Measurements from ENCODE around the gene PTPRT. TPM values are rescaled to one million over a fixed set of nuclear protein-coding genes. Genes with fewer than 3 reads are reported as not detected.

PTPRT gene
- total RNA-seq, 4 donors from 2014 or later: 0.57 to 2.0 (median 0.83) TPM

GRCh38 chr20:42549496-42549895, 640.2 kb downstream of the PTPRT start:
- TF ChIP-seq, protein P1, sequence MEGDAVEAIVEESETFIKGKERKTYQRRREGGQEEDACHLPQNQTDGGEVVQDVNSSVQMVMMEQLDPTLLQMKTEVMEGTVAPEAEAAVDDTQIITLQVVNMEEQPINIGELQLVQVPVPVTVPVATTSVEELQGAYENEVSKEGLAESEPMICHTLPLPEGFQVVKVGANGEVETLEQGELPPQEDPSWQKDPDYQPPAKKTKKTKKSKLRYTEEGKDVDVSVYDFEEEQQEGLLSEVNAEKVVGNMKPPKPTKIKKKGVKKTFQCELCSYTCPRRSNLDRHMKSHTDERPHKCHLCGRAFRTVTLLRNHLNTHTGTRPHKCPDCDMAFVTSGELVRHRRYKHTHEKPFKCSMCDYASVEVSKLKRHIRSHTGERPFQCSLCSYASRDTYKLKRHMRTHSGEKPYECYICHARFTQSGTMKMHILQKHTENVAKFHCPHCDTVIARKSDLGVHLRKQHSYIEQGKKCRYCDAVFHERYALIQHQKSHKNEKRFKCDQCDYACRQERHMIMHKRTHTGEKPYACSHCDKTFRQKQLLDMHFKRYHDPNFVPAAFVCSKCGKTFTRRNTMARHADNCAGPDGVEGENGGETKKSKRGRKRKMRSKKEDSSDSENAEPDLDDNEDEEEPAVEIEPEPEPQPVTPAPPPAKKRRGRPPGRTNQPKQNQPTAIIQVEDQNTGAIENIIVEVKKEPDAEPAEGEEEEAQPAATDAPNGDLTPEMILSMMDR (IDR thresholded peaks at IDR 0.05; ENCODE audit: low read depth): no peak

GRCh38 chr20:42544926-42545325, 644.8 kb downstream of the PTPRT start:
- TF ChIP-seq, protein P1 (IDR thresholded peaks at IDR 0.05; ENCODE audit: low read depth): no peak

- TF ChIP-seq, protein P1 (IDR thresholded peaks at IDR 0.05; ENCODE audit: low read depth): no peak
Measured at GRCh38 chr20:42532831-42533230, 656.9 kb downstream of the PTPRT start.

GRCh38 chr20:42531508-42531961, 658.2 kb downstream of the PTPRT start:
- TF ChIP-seq, protein P1 (IDR thresholded peaks at IDR 0.05; ENCODE audit: low read depth): no peak

DNA sequence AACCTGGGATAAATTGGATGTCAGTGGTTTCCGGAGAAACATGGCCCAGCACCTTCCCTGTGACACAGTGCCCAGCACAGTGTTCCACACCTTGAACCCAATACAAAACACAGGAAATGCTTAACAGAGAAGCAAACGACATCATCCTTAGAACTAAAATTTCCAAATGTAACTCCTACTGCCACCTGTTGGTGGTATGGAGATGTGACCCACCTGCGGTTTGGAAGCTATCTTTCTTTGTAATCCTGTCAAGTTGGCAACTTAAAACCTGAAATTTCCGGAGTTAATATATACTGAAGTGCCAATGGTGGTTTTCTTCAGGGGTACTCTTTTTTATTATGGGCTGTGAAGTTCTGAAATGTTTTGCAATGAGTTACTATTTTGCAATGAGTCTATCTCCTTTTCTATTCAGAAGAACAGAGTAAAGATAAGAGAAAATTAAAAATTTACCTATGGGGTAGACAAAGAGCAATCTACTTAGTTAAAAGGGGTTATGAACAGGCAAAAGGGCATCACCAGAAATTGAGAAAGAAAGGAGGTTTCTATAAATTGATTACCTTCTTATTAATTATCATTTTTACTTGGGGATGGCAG, 658.8 kb downstream of the PTPRT start:
- TF ChIP-seq, protein P1 (IDR thresholded peaks at IDR 0.05; ENCODE audit: low read depth): no peak

- TF ChIP-seq, protein P1 (IDR thresholded peaks at IDR 0.05; ENCODE audit: low read depth): no peak
Measured at GRCh38 chr20:42530191-42530590, 659.5 kb downstream of the PTPRT start.

DNA sequence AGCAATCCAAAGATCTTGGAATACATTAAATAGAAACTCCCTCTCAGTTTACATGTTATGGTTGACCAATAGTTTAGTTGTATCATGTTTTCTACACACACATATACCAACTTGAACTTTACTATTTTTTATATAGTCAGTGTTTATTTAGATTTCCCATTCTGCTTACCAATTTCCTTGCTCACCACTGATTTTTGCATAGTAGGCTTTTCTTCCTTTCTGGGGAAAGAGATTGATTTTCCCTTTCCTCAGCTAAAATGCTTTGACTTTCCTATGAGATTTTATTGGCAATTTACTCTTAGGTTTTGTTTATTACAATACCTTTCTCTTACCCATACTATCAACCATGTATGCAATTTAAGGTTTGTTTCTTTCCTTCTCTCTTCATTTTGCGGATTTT, 665.6 kb downstream of the PTPRT start:
- TF ChIP-seq, protein P1 (IDR thresholded peaks at IDR 0.05; ENCODE audit: low read depth): no peak
